HepG2 (cell line): ENCODE measurements around the gene BDKRB1. TPM values are rescaled to one million over a fixed set of nuclear protein-coding genes. Genes with fewer than 3 reads are reported as not detected.

Experiments
- ATAC-seq: fragments of 200-7000 bp; cut with Tn5 transposase; 3 replicates; pipeline ENCODE4 v1.9.1; 2020; ENCODE audit warnings: mild to moderate bottlenecking, moderate library complexity
- BruUV-seq: library from RNA; stranded (reverse); fragments of 400-500 nt; replicated peaks from 2 replicates; lab custom pipeline; 2021; lab: Mats Ljungman, UMichigan
- CTCF ChIA-PET: fragments of 300-600 bp; formaldehyde crosslinking; extraction: SDS; loops from one replicate; lab custom pipeline; 2021; ENCODE audit warnings: low total read pairs, inconsistent platforms, low intra/inter-chr PET ratio; lab: Yijun Ruan, JAX
- POLR2A ChIA-PET: fragments of 350-600 bp; sonication (Branson Sonifier 250); formaldehyde crosslinking; loops from one replicate; lab custom pipeline; 2020; ENCODE audit warnings: antibody characterized with exemption, inconsistent platforms; lab: Yijun Ruan, JAX
- DNase-seq: peaks from one replicate; pipeline ENCODE4 v3.0.0-alpha.2; 2015; ENCODE audit warnings: low spot score
- FAIRE-seq: peaks from 3 replicates; lab custom pipeline; 2011; peaks lifted over from hg19 to GRCh38; lab: Jason Lieb, UNC
- H2AFZ ChIP-seq: one replicate; pipeline ENCODE4 v1.6.1; 2011; ENCODE audit warnings: low read length, inconsistent platforms
- H3K27ac ChIP-seq: fragments of 300-600 bp; 3 replicates; pipeline ENCODE4 v1.8.0; 2011; ENCODE audit warnings: mixed run types, mild to moderate bottlenecking, mixed read lengths, low read length, inconsistent platforms; ENCODE audit not compliant: insufficient read depth; ENCODE audit errors: extremely low read length
- H3K27me3 ChIP-seq, 2 experiments: fragments of 200-600 bp in 1 of 2; 2 replicates in 1 of 2; 3 replicates in 1 of 2; pipeline versions ENCODE4 v1.6.0 to v1.8.0; 2011; ENCODE audit warnings: low read length in 2 of 2, mild to moderate bottlenecking in 2 of 2, moderate library complexity in 2 of 2, inconsistent platforms in 1 of 2; ENCODE audit not compliant: insufficient read depth in 2 of 2, control insufficient read depth in 1 of 2
- H3K36me3 ChIP-seq, 2 experiments: fragments of 200-600 bp in 1 of 2; replicated peaks in 1 of 2; 2 replicates in 1 of 2; 3 replicates in 1 of 2; pipeline versions ENCODE4 v1.5.1 to v1.8.0; 2011; ENCODE audit warnings: low read length in 2 of 2, inconsistent platforms in 1 of 2; ENCODE audit not compliant: insufficient read depth in 2 of 2, control insufficient read depth in 1 of 2
- H3K4me1 ChIP-seq: 2 replicates; pipeline ENCODE4 v1.5.1; 2012; ENCODE audit warnings: low read length, inconsistent platforms; ENCODE audit not compliant: insufficient read depth
- H3K4me2 ChIP-seq: 2 replicates; pipeline ENCODE4 v1.6.0; 2011; ENCODE audit warnings: low read depth, low read length, inconsistent platforms
- H3K4me3 ChIP-seq, 3 experiments: fragments of 200-600 bp in 1 of 3; sonication (generic), shearing (Covaris generic) in 1 of 3; replicated peaks in 1 of 3; 2 replicates each; pipeline ENCODE4 v1.5.1; 2011 to 2016; ENCODE audit warnings: low read length in 3 of 3, inconsistent platforms in 2 of 3, low read depth in 2 of 3, mild to moderate bottlenecking in 2 of 3, control low read depth in 1 of 3, mixed read lengths in 1 of 3; ENCODE audit not compliant: insufficient read depth in 1 of 3
- H3K79me2 ChIP-seq: one replicate; pipeline ENCODE4 v1.6.1; 2011; ENCODE audit warnings: low read length, inconsistent platforms; ENCODE audit not compliant: insufficient read depth
- H3K9ac ChIP-seq: 2 replicates; pipeline ENCODE4 v1.6.0; 2011; ENCODE audit warnings: mild to moderate bottlenecking, low read depth, low read length, inconsistent platforms; ENCODE audit not compliant: insufficient read depth
- H3K9me3 ChIP-seq: 2 replicates; pipeline ENCODE4 v1.5.1; 2012; ENCODE audit warnings: mild to moderate bottlenecking, low read length
- H4K20me1 ChIP-seq: 2 replicates; pipeline ENCODE4 v1.6.0; 2011; ENCODE audit warnings: inconsistent platforms, mild to moderate bottlenecking, low read length, moderate library complexity; ENCODE audit not compliant: insufficient read depth
- ADNP ChIP-seq: sonication (generic); formaldehyde crosslinking; IDR thresholded peaks from 2 replicates; pipeline ENCODE4 v1.4.0; 2020; ENCODE audit warnings: missing genetic modification reagents
- LRRFIP1 ChIP-seq: sonication (generic); formaldehyde crosslinking; conservative IDR thresholded peaks from 2 replicates; pipeline ENCODE4 v1.4.0; 2020; ENCODE audit warnings: missing genetic modification reagents
- MAFF ChIP-seq: IDR thresholded peaks from 2 replicates; pipeline ENCODE4 v1.6.1; 2011; ENCODE audit warnings: low read depth, low read length, improper control_type of control experiment
- NKX3-1 ChIP-seq: sonication (generic); formaldehyde crosslinking; IDR thresholded peaks from 2 replicates; pipeline ENCODE4 v1.5.0; 2020; ENCODE audit warnings: missing genetic modification reagents
- PAF1 ChIP-seq: IDR thresholded peaks from 2 replicates; pipeline ENCODE4 v1.6.1; 2016; ENCODE audit warnings: missing genetic modification reagents, missing compliant biosample characterization
- TOPORS ChIP-seq: sonication (generic); formaldehyde crosslinking; IDR thresholded peaks from 2 replicates; pipeline ENCODE4 v1.8.0; 2023; ENCODE audit warnings: mild to moderate bottlenecking, missing genetic modification reagents
- ZNF546 ChIP-seq: sonication (generic); formaldehyde crosslinking; conservative IDR thresholded peaks from 2 replicates; pipeline ENCODE4 v1.8.1; 2023; ENCODE audit warnings: mild to moderate bottlenecking, missing genetic modification reagents
- WGBS: methylation state at CpG from one replicate; pipeline ENCODE4 v1.1.6; 2017; ENCODE audit warnings: low lambda C conversion rate; 5-methylcytosine and 5-hydroxymethylcytosine counted together
- in situ Hi-C: cut with HindIII; loops from 2 replicates; pipeline ENCODE4 v1.10.0; 2017; ENCODE audit warnings: low pct_unique_long_range_greater_than_20kb; ENCODE audit not compliant: extremely low pct_ligation_motif_present
- intact Hi-C: fragments of 100-400 bp; cut with micrococcal nuclease; formaldehyde crosslinking; loops from one replicate; pipeline ENCODE4 v1.10.0; 2022; ENCODE audit not compliant: unreplicated experiment
- polyA plus RNA-seq, 8 experiments: library from polyadenylated mRNA; depleted of rRNA in 3 of 8; stranded (reverse) in 7 of 8; unstranded in 1 of 8; fragments of >200 nt; fragmentation: Illumina TruSeq in 4 of 8; extraction: Trizol in 4 of 8; gene quantifications; 2 replicates each; pipeline versions ENCODE4 v1.2.1 to v1.2.3, GENCODE V29; 2011 to 2016; ENCODE audit warnings: low read depth in 4 of 8, missing spikeins in 1 of 8, mixed read lengths in 1 of 8; ENCODE audit not compliant: insufficient read depth in 1 of 8
- total RNA-seq, 5 experiments: library from RNA; depleted of rRNA; stranded (reverse); fragments of >200 nt; fragmentation: Illumina TruSeq; extraction: Trizol; gene quantifications; 2 replicates each; pipeline ENCODE4 v1.2.3, GENCODE V29; 2016; ENCODE audit warnings: low read depth in 1 of 5
- TF ChIP-seq, protein P1 (sequence below): IDR thresholded peaks from 2 replicates; pipeline ENCODE4 v1.4.0; 2020; ENCODE audit warnings: mild to moderate bottlenecking, missing genetic modification reagents

BDKRB1 gene
- total and polyA plus RNA-seq, 2 of the 13 experiments (the other 11 are each of a cell fraction or from before 2014, with no cell fraction given) = 0.05 TPM; not detected in 1

- H3K4me1 ChIP-seq = no peaks in the 10 kb centered on the region
- 13% methylated on average over 3 of the region's 3 CpGs for WGBS
- no peaks in the 10 kb centered on the region for H3K9me3 ChIP-seq
- peaks cover 0 to 22% of the 10 kb centered on the region in 2 experiments; a peak in 2 of 5 replicates for H3K27me3 ChIP-seq
- POLR2A ChIA-PET = no interaction called here
- no peaks in the 10 kb centered on the region for H4K20me1 ChIP-seq
- H2AFZ ChIP-seq = no peak overlapping the region
- H3K36me3 ChIP-seq = no peaks in the 10 kb centered on the region
- TF ChIP-seq, protein P1, sequence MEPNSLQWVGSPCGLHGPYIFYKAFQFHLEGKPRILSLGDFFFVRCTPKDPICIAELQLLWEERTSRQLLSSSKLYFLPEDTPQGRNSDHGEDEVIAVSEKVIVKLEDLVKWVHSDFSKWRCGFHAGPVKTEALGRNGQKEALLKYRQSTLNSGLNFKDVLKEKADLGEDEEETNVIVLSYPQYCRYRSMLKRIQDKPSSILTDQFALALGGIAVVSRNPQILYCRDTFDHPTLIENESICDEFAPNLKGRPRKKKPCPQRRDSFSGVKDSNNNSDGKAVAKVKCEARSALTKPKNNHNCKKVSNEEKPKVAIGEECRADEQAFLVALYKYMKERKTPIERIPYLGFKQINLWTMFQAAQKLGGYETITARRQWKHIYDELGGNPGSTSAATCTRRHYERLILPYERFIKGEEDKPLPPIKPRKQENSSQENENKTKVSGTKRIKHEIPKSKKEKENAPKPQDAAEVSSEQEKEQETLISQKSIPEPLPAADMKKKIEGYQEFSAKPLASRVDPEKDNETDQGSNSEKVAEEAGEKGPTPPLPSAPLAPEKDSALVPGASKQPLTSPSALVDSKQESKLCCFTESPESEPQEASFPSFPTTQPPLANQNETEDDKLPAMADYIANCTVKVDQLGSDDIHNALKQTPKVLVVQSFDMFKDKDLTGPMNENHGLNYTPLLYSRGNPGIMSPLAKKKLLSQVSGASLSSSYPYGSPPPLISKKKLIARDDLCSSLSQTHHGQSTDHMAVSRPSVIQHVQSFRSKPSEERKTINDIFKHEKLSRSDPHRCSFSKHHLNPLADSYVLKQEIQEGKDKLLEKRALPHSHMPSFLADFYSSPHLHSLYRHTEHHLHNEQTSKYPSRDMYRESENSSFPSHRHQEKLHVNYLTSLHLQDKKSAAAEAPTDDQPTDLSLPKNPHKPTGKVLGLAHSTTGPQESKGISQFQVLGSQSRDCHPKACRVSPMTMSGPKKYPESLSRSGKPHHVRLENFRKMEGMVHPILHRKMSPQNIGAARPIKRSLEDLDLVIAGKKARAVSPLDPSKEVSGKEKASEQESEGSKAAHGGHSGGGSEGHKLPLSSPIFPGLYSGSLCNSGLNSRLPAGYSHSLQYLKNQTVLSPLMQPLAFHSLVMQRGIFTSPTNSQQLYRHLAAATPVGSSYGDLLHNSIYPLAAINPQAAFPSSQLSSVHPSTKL (CRISPR knock-in tag) = no peak
- TF ChIP-seq TOPORS (CRISPR knock-in tag) = no peak
- TF ChIP-seq PAF1 (CRISPR knock-in tag) = no peak
- no peak for TF ChIP-seq LRRFIP1 (CRISPR knock-in tag)
- no peak for TF ChIP-seq ZNF546
- no peak for TF ChIP-seq ADNP
- TF ChIP-seq MAFF = no peak
- TF ChIP-seq NKX3-1 = no peak
- TF ChIP-seq, all 625 proteins: peak for 0
- Histone ChIP-seq H3K4me2 (no peak overlapping the region), H3K79me2 (no peaks in the 10 kb centered on the region), H3K4me3 (no peak overlapping the region), H3K9ac (no peak overlapping the region), H3K27ac (no peak overlapping the region)
- intact Hi-C loops = no loop called here
- BruUV-seq = no TSS peak
- CTCF ChIA-PET = no interaction called here
- no peak for DNase-seq
- in situ Hi-C loops = no loop called here
- FAIRE-seq = no peak
- ATAC-seq = no peak
Measured at GRCh38 chr14:96250485-96250884, 5.5 kb upstream of the BDKRB1 start.
